GM12891 (cell line): Measurements from ENCODE around the gene TRIM69.
"Not testable (repeated sequence)": the region's sequence is repeated elsewhere in the genome, so short reads cannot be mapped to it uniquely, and the experiment has no call there.

Experiments
- DNase-seq: peaks from one replicate; pipeline ENCODE4 v3.0.0; 2011; ENCODE audit warnings: low spot score; ENCODE audit not compliant: insufficient read length
- FAIRE-seq: peaks from 2 replicates; lab custom pipeline; 2011; peaks lifted over from hg19 to GRCh38; lab: Jason Lieb, UNC
- PAX5 ChIP-seq: IDR thresholded peaks from 2 replicates; pipeline ENCODE4 v1.6.1; 2011; ENCODE audit warnings: low read length, moderate library complexity, mild to moderate bottlenecking; ENCODE audit not compliant: insufficient read depth, severe bottlenecking
- POLR2A ChIP-seq: IDR thresholded peaks from 2 replicates; pipeline ENCODE4 v1.6.1; 2011; ENCODE audit warnings: low read depth, low read length, control low read depth
- POLR2AphosphoS5 ChIP-seq: IDR thresholded peaks from 2 replicates; pipeline ENCODE4 v1.6.1; 2011; ENCODE audit warnings: low read depth, low read length, control low read depth
- POU2F2 ChIP-seq: IDR thresholded peaks from 2 replicates; pipeline ENCODE4 v1.6.1; 2011; ENCODE audit warnings: low read depth, mild to moderate bottlenecking, control low read depth, low read length, moderate library complexity
- SPI1 ChIP-seq: IDR thresholded peaks from 2 replicates; pipeline ENCODE4 v1.6.1; 2011; ENCODE audit warnings: low read depth, low read length, control low read depth
- TAF1 ChIP-seq: IDR thresholded peaks from 2 replicates; pipeline ENCODE4 v1.6.1; 2011; ENCODE audit warnings: low read depth, low read length, control low read depth

TRIM69 gene

DNA sequence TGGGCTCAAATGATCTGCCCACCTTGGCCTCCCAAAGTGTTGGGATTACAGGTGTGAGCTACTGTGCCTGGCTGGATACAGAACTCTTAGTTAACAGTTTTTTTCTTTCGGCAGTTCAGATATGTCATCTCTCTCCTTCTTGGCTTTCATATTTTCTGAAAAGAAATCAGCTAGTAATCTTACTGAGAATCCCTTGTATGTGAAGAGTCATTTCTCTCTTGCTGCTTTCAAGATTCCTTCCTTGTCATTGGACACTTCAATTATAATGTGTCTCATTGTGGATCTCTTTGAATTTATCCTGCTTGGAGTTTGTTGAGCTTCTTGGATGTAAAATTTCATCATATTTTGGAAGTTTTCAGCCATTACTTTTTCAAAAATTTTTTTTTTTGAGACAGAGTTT is 17.0 kb downstream of the TRIM69 start:
- no peak for DNase-seq
- no peak for FAIRE-seq
- TF ChIP-seq TAF1 (no peak), SPI1 (no peak), PAX5 (no peak), POLR2AphosphoS5 (no peak), POLR2A (no peak), POU2F2 (no peak)

- DNase-seq (no peak), FAIRE-seq (no peak)
- TF ChIP-seq TAF1 (no peak), PAX5 (no peak), POLR2A (no peak)
These were observed 26.9 kb downstream of the TRIM69 start for GRCh38 chr15:44763187-44763586.

DNA sequence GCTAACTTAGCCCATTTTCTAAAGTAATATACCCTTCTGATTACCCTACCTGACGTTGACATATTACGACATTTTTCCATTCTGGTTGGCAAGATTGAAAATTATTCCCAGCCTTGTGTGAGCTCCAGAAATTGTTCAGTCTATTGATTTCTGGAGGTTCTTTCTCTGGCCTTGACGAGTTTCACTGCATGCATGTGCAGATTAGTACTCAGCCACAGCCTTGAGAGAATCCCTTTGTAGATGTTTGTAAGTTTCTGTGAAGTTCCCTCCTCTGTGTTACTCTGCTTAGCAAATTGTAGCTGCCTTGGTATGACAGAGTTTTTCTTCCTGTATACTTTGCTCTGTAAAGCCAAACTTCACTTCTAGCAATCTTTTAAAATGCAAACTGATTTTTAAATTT is 27.5 kb downstream of the TRIM69 start:
- TF ChIP-seq PAX5 (no peak), POLR2A (no peak), TAF1 (no peak), POU2F2 (no peak), POLR2AphosphoS5 (no peak), SPI1 (no peak)
- no peak for DNase-seq
- no peak for FAIRE-seq

- no peak for FAIRE-seq
- TF ChIP-seq TAF1 (no peak), PAX5 (no peak), POLR2AphosphoS5 (no peak), POU2F2 (no peak), SPI1 (no peak), POLR2A (no peak)
- DNase-seq, result no peak
These were observed 28.7 kb downstream of the TRIM69 start for GRCh38 chr15:44765036-44765435.

- DNase-seq, result no peak
- no peak for TF ChIP-seq PAX5
- TF ChIP-seq POLR2AphosphoS5, result no peak
- no peak for TF ChIP-seq TAF1
- no peak for TF ChIP-seq SPI1
- no peak for TF ChIP-seq POU2F2
- TF ChIP-seq POLR2A, result no peak
- FAIRE-seq, result no peak
These were observed 33.2 kb downstream of the TRIM69 start for GRCh38 chr15:44769521-44769920.

DNA sequence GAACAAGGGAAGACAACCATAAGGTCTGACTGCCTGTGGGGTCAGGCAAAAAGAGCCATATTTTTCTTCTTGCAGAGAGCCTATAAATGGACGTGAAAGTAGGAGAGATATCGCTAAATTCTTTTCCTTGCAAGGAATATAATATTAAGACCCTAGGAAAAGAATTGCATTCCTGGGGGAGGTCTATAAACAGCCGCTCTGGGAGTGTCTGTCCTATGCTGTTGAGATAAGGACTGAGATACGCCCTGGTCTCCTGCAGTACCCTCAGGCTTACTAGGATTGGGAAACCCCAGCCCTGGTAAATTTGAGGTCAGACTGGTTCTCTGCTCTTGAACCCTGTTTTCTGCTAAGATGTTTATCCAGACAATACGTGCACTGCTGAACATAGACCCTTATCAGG is 34.4 kb downstream of the TRIM69 start:
- not testable (repeated sequence) for FAIRE-seq, DNase-seq

- TF ChIP-seq POU2F2, result no peak
- FAIRE-seq, result no peak
These were observed 39.6 kb downstream of the TRIM69 start for GRCh38 chr15:44775953-44776352.

GRCh38 chr15:44779761-44780160 is 43.4 kb downstream of the TRIM69 start:
- TF ChIP-seq SPI1, result no peak
- TF ChIP-seq POU2F2, result no peak
- DNase-seq (no peak), FAIRE-seq (no peak)

More at GRCh38 chr15:44775953-44776352, 39.6 kb downstream of the TRIM69 start:
- DNase-seq, result no peak

DNA sequence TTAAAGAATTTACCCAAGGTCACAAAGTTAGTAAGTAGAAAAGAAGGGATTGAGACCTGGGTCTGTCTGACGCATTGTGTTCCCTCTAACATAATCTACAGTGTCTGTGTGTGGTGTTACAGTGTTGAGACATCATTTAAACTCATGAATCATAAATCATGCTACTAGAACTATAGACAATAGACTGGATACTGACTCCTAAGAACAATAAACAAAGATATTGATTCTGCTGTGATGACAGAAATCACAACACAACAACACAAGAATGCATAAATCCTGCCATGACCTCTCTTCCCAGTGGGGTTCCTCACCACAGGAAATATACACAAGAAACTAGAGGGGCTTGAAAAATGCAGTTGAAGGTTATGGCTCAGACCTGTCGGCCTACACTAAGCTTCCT is 44.3 kb downstream of the TRIM69 start:
- DNase-seq (no peak), FAIRE-seq (no peak)
- TF ChIP-seq POLR2AphosphoS5 (no peak), PAX5 (no peak), TAF1 (no peak), POU2F2 (no peak), POLR2A (no peak), SPI1 (no peak)

GRCh38 chr15:44781128-44781810 is 44.9 kb downstream of the TRIM69 start:
- TF ChIP-seq PAX5 (no peak), TAF1 (no peak), POLR2A (no peak), POLR2AphosphoS5 (no peak), SPI1 (no peak), POU2F2 (no peak)
- no peak for FAIRE-seq
- DNase-seq, result no peak

GRCh38 chr15:44782516-44782915 is 46.2 kb downstream of the TRIM69 start:
- FAIRE-seq (no peak), DNase-seq (no peak)
- no peak for TF ChIP-seq SPI1
- TF ChIP-seq PAX5, result no peak
- TF ChIP-seq POU2F2, result no peak
- TF ChIP-seq TAF1, result no peak
- no peak for TF ChIP-seq POLR2A
- TF ChIP-seq POLR2AphosphoS5, result no peak

DNA sequence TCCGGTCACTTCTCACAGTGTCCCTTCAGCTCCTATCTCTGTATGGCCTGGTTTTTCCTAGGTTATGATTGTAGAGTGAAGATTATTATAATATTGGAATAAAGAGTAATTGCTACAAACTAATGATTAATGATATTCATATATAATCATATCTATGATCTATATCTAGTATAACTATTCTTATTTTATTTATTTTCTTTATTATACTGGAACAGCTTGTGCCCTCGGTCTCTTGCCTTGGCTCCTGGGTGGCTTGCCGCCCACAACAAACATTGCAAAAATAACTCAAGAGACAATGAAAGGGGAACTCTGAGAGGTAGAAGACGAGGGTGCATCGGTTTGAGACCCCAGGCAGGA is 48.6 kb downstream of the TRIM69 start:
- DNase-seq, FAIRE-seq: not testable (repeated sequence)
